ENCODE measurements around the gene CACYBP.

CACYBP gene

GRCh38 chr1:174975764-174976163 is 24.0 kb upstream of the CACYBP start:
- no peak for DNase-seq

DNA sequence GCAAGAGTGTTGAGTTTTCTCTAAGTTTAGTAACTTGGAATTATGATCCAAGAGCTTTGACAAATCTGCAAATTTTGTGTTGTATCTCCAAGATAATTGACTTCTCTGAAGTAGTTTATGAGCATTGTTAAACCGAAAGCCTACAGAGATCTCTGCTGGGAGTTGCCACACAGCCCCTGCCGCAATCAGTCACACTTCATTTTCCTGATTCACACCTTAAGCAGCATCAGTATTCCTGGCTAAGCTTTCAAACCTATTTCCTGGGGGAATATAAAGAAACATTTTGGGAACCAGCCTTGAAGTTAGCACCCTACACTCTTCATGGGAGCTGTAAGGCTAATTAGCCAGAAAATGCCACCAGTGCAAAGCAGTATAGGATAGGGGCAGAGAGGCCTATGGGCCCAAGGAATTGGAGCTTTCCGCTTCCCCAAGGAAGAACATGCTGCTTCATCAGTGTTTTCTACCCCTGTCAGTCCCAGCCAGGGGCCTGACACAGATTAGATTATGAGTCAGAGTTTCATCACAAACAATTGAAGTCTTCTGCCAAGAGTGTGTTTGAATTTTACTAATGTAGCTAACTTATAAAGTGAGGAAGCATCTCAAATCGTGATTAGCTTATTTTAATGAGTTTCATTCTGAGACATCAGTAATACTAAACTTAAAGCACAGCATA is 23.2 kb upstream of the CACYBP start:
- DNase-seq: no peak

DNA sequence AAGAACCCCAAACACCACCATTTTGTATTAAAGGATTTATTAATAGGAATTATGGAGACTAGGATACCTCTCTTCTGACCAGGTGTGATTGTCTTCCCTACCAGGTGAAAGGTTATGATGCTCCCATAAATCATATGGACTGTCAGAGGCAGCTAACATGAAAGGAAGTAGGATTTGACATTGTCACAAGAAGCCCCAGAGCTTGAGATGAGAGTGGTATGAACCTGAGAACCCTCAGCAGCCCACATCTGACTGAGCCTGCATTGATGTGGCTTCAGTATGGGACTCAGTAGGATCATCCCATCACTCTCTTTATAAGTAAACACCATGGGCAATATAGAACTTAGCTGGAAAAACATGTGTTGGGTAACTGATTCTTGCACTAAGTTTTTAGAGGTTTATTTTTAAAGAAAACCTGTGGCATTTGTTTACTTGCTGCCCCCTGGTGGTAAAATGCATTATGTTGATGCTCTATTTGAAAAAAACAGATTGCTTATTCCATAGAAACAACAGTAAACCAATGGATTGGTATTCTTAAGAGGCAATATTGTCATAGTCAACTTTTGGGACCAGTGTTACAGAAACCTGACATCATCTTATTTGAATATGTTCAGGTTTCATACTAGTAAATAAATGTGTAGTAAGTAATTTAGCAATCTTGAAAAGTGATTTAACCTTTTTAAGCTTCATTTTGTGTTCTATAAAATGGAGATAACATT is 16.6 kb upstream of the CACYBP start:
- peak; percentile 74 for DNase-seq

GRCh38 chr1:174984952-174985351 is 14.8 kb upstream of the CACYBP start:
- DNase-seq: no peak

DNA sequence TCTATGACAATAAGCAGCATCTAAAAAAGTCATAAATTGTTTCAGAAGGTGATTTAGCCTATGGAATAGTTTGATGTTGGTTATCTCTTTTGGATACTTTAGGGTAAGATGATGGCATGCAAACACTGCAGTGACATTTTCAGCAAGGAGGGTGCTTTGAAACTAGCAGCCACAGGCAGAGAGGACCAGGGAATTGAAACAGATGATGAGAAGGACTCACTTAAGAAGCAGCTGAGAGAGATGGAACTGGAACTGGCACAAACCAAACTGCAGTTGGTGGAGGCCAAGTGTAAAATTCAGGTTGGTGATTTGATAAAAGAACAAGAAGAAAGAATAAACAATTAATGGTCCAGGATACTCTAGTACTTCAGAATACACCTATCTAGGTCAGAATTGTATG is 11.2 kb upstream of the CACYBP start:
- DNase-seq: no peak

- no peak for DNase-seq
These were observed 10.8 kb upstream of the CACYBP start for GRCh38 chr1:174988986-174989385.

DNA sequence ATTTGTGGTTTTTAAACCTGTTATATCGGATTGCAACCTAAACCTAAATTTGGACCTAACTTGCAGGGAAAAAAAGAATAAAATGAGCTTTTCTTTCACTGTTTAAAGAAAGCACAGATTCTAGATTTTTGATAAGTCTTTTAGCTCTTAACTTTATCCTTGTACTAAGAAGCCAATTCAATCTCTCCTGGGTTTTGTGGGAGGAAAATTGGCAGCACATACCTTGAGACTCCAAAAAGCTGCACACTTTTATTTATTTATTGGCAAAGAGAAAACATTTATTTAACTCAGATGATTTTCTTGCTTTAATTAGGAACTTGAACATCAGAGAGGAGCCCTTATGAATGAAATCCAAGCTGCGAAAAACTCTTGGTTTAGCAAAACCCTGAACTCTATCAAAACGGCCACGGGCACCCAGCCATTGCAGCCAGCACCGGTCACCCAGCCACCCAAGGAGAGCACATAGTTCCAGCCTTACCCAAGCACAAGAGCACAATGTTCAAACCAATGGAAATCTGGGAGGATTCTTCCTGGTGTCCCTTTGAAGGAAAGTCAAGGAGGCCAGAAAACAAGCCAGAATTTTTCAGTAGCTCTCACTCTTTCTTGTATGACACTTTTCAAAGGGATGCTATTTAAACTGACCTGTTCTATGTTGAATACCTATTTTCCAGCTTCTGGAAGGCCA is 10.1 kb upstream of the CACYBP start:
- no peak for DNase-seq

- DNase-seq: peak; percentile 64
These were observed 9.3 kb upstream of the CACYBP start for GRCh38 chr1:174990382-174990999.

- no peak for DNase-seq
These were observed 8.3 kb upstream of the CACYBP start for GRCh38 chr1:174991473-174991872.

- DNase-seq: no peak
These were observed 4.6 kb upstream of the CACYBP start for GRCh38 chr1:174995121-174995520.

GRCh38 chr1:174995916-174996315 is 3.8 kb upstream of the CACYBP start:
- DNase-seq: no peak

- DNase-seq: no peak
These were observed 3.3 kb upstream of the CACYBP start for GRCh38 chr1:174996476-174996875.

GRCh38 chr1:174997041-174997440 is 2.7 kb upstream of the CACYBP start:
- no peak for DNase-seq

- peak; percentile 70 for DNase-seq
These were observed 1.1 kb upstream of the CACYBP start for GRCh38 chr1:174998569-174999215.

- peak; percentile 99 for DNase-seq
These were observed 371 bp upstream of the CACYBP start for GRCh38 chr1:174999216-174999935.

GRCh38 chr1:175000697-175001187 is 995 bp downstream of the CACYBP start:
- peak; percentile 25 for DNase-seq

- no peak for DNase-seq
These were observed 3.3 kb downstream of the CACYBP start for GRCh38 chr1:175002910-175003517.

DNA sequence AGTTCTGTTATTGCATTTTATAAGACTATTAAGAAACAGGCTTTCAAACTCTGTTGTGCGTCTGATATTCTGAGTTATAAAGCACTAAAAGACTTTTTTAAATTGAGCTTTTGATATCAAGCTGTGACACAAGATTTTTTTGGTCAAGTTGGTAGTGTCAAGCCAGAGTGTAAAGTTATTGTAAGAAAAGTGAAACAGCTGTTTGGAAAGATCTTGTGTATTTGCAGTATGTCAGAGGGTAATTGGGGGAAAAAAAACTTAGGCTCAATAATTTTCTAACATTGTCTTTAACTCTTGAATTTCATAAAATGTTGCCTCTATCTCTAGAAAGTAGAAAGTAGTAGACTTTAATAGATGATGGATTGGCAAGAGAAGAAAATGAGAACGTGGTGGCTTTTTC is 3.8 kb downstream of the CACYBP start:
- no peak for DNase-seq

- no peak for DNase-seq
These were observed 5.5 kb downstream of the CACYBP start for GRCh38 chr1:175005085-175005783.

DNA sequence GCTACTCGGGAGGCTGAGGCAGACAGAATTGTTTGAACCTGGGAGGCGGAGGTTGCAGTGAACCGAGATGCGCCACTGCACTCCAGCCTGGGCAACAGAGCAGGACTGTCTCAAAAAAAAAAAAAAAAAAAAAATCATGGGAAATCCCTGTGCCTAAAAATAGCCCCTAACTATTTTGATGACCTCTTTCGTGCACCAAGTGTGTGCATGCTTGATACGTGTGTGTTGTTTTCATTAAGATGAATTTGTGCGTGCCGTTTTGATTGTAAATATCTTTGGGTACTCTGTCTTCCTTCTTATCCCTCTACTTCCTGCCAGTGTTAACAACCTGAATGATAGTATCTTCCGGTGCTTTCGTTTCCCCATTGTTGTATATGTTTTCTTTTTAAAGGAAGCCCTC is 9.8 kb downstream of the CACYBP start:
- DNase-seq: no peak

DNA sequence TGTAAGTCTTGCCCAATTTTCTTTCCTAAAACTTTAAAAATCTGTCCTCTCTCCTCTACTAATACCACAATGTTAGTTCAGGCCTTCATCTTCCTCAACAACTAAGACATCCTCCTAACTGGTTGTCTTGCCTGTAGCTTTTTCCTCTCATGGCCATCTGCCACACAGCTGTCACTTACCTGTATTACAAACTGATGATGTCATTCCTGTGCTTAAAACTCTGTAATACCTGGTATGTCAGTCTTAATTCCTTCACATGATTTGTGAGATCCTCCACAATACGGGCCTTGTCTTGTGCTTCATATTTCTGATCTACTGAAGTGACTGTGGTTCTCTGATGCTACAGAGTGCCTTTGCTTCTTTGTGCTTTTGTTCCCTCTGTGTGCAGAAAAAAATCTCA is 13.7 kb downstream of the CACYBP start:
- DNase-seq: no peak
